Body of pancreas (tissue), 4 donors: ENCODE results near the gene HOXA9.

Experiments used
- CTCF ChIP-seq, 7 experiments: fragments of 450-650 bp in 4 of 7; fragments of 200-600 bp in 3 of 7; sonication (generic) in 3 of 7; IDR thresholded peaks; one replicate each; pipeline ENCODE4 v1.5.1; 2016 to 2019; ENCODE audit warnings: antibody characterized with exemption in 7 of 7
- POLR2A ChIP-seq, 3 donors: fragments of 450-650 bp; IDR thresholded peaks; one replicate each; pipeline ENCODE4 v1.6.1; 2016; ENCODE audit warnings: antibody characterized with exemption in 3 of 3, mild to moderate bottlenecking in 2 of 3

GRCh38 chr7:27159266-27160144, 5.8 kb downstream of the HOXA9 start:
- TF ChIP-seq POLR2A (IDR thresholded peaks at IDR 0.05) (no peak), CTCF (IDR thresholded peaks at IDR 0.05) (no peak)
